Measurements from ENCODE around the gene POLE. TPM values are rescaled to one million over a fixed set of nuclear protein-coding genes. Genes with fewer than 3 reads are reported as not detected.

POLE gene
- total RNA-seq, 1 experiment from 2014 or later, result 147 TPM

DNA sequence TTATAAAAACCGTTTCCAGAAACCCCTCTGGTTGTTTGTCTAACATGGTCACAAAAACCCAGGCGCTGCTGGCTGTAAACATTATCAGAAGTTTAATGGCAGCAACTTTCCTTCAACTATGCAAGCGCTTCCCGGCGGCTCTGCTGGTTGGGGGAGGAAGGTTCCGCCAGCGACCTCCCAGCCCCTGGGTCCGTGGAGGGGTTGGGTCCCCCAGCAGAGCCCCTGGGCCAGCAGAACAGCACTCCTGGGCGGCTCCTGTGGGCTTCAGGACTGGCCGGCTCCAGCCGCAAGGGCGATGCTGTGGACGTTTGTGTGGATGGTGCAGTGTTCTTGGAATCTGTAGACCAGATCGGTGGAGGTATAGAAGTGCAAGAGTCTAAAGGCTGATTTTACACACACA lies 102.7 kb downstream of the POLE start:
- H3K4me1 Mint-ChIP-seq, result peaks cover 4 to 10% of the 10 kb centered on the region in 2 experiments
- Histone ChIP-seq H3K23me2 (ENCODE audit: insufficient read length, low read depth, low read length, poor library complexity, severe bottlenecking) (peaks cover 16% of the 10 kb centered on the region), H3K14ac (ENCODE audit: insufficient read depth, low read length) (no peak overlapping the region), H2AFZ (ENCODE audit: low read length) (no peak overlapping the region), H3T11ph (ENCODE audit: low read length) (no peak overlapping the region), H3K27me3 (ENCODE audit: insufficient read depth, low read length) (peaks cover 34% of the 10 kb centered on the region; the same call in 1 of the 2 replicates), H3K18ac (ENCODE audit: insufficient read length, low read depth, low read length) (no peak overlapping the region), H2BK15ac (ENCODE audit: low read depth, low read length) (no peak overlapping the region), H3K9ac (ENCODE audit: extremely low read depth, insufficient read length, low read length) (no peak overlapping the region), H3K4me2 (ENCODE audit: insufficient read depth, insufficient read length, low read length) (no peak overlapping the region), H4K5ac (ENCODE audit: insufficient read length, low read depth, low read length) (no peak overlapping the region), H4K8ac (replicated peaks; ENCODE audit: insufficient read length, low read depth, low read length) (no peak overlapping the region), H3K9me3 (ENCODE audit: control insufficient read depth, low read depth, low read length) (no peaks in the 10 kb centered on the region), H2BK5ac (ENCODE audit: insufficient read length, low read length) (no peak overlapping the region), H2BK12ac (ENCODE audit: insufficient read length, low read depth, low read length) (no peak overlapping the region), H3K4me1 (ENCODE audit: insufficient read depth, low read length) (no peaks in the 10 kb centered on the region), H3K79me2 (ENCODE audit: insufficient read depth, low read length) (no peaks in the 10 kb centered on the region), H4K20me1 (ENCODE audit: control insufficient read depth, insufficient read depth, insufficient read length) (no peaks in the 10 kb centered on the region), H2BK120ac (ENCODE audit: low read depth, low read length, poor library complexity, severe bottlenecking) (no peak overlapping the region), H3K79me1 (ENCODE audit: insufficient read depth, low read depth, low read length, poor library complexity, severe bottlenecking) (no peaks in the 10 kb centered on the region), H2BK20ac (ENCODE audit: low read depth, low read length, poor library complexity, severe bottlenecking) (no peak overlapping the region), H3K56ac (ENCODE audit: insufficient read length, low read depth, low read length) (no peak overlapping the region), H3K4ac (ENCODE audit: low read depth, low read length) (no peak overlapping the region), H4K91ac (ENCODE audit: insufficient read length, low read depth, low read length) (no peak overlapping the region), H3K23ac (ENCODE audit: insufficient read length, low read depth, low read length) (no peak overlapping the region), H2AK5ac (ENCODE audit: insufficient read length, low read length) (no peak overlapping the region), H3K27ac (ENCODE audit: insufficient read length, low read depth, low read length) (no peak overlapping the region)
- no peaks in the 10 kb centered on the region; a peak in 1 of 5 replicates for H3K9me3 Mint-ChIP-seq
- DNase-seq, result no peak
- H3K27me3 Mint-ChIP-seq (ENCODE audit: low read depth), result peaks cover 92% of the 10 kb centered on the region
- H3K27ac Mint-ChIP-seq, result no peak overlapping the region
- H3K36me3 Mint-ChIP-seq (ENCODE audit: insufficient read depth in 1 of 3, low read depth in 3 of 3), result peaks cover 2 to 10% (median 5%) of the 10 kb centered on the region in 3 experiments; a peak in 5 of 7 replicates
- no CpG with 5 or more reads among the region's 14 CpGs for WGBS (ENCODE audit: extremely low coverage, insufficient read length, low lambda C conversion rate)
- H3K4me3 Mint-ChIP-seq, result no peak overlapping the region
- TF ChIP-seq, protein P1, sequence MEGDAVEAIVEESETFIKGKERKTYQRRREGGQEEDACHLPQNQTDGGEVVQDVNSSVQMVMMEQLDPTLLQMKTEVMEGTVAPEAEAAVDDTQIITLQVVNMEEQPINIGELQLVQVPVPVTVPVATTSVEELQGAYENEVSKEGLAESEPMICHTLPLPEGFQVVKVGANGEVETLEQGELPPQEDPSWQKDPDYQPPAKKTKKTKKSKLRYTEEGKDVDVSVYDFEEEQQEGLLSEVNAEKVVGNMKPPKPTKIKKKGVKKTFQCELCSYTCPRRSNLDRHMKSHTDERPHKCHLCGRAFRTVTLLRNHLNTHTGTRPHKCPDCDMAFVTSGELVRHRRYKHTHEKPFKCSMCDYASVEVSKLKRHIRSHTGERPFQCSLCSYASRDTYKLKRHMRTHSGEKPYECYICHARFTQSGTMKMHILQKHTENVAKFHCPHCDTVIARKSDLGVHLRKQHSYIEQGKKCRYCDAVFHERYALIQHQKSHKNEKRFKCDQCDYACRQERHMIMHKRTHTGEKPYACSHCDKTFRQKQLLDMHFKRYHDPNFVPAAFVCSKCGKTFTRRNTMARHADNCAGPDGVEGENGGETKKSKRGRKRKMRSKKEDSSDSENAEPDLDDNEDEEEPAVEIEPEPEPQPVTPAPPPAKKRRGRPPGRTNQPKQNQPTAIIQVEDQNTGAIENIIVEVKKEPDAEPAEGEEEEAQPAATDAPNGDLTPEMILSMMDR (conservative IDR thresholded peaks at IDR 0.05), result no peak

All from H9 (cell line).